Measurements from ENCODE around the gene BFSP2. TPM values are rescaled to one million over a fixed set of nuclear protein-coding genes. Genes with fewer than 3 reads are reported as not detected.

The BFSP2 gene
- total and polyA plus RNA-seq, 2 donors (not counting 3 experiments of a cell fraction or from before 2014, with no cell fraction given), result not detected

- no peak overlapping the region for H3K4me3 ChIP-seq (replicated peaks in 1 of 3; ENCODE audit: insufficient read depth in 1 of 3, low read depth in 1 of 3, low read length in 3 of 3)
- TF ChIP-seq MYC (IDR thresholded peaks at IDR 0.05; ENCODE audit: low read depth, low read length) (no peak), FOS (IDR thresholded peaks at IDR 0.05; ENCODE audit: borderline replicate concordance, insufficient read depth, low read length) (no peak), CTCF (IDR thresholded peaks at IDR 0.05; ENCODE audit: extremely low read depth in 1 of 2, insufficient read depth in 1 of 2, low read depth in 1 of 2, low read length in 2 of 2) (no peak), POLR2A (IDR thresholded peaks at IDR 0.05; ENCODE audit: low read depth, low read length) (no peak), JUN (IDR thresholded peaks at IDR 0.05; ENCODE audit: borderline replicate concordance, insufficient read depth, insufficient read length, low read depth) (no peak), GATA2 (IDR thresholded peaks at IDR 0.05; ENCODE audit: insufficient read depth, insufficient read length, low read depth, low read length) (no peak), POLR2AphosphoS5 (IDR thresholded peaks at IDR 0.05; ENCODE audit: insufficient read depth, low read depth, low read length) (no peak), EZH2 (IDR thresholded peaks at IDR 0.05; ENCODE audit: borderline replicate concordance, low read depth, low read length, severe bottlenecking) (no peak)
- TF ChIP-seq, protein P1, sequence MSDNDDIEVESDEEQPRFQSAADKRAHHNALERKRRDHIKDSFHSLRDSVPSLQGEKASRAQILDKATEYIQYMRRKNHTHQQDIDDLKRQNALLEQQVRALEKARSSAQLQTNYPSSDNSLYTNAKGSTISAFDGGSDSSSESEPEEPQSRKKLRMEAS (IDR thresholded peaks at IDR 0.05; ENCODE audit: insufficient read depth, insufficient read length), result no peak
- no TSS peak for BruUV-seq (replicated peaks)
- ChIA-PET POLR2A (no interaction called here), CTCF (interaction anchor here (0.7 to 6.5 kb wide), 5 partner anchors 14 to 86 kb away, joined by 3 to 224 read pairs (median 3); partner anchors contain the start of gene CDV3)
- H3K36me3 ChIP-seq (ENCODE audit: control insufficient read depth in 2 of 2, extremely low read depth in 1 of 2, insufficient read depth in 2 of 2, low read length in 2 of 2), result no peaks in the 10 kb centered on the region
- dilution Hi-C loops (cut with MboI; ENCODE audit: extremely low pct_ligation_motif_present, low sequenced_read_pairs) (no loop called here), intact Hi-C loops (cut with micrococcal nuclease) (no loop called here)
- no peaks in the 10 kb centered on the region for H3K79me2 ChIP-seq (ENCODE audit: control insufficient read depth, insufficient read depth, low read length)
- no peaks in the 10 kb centered on the region for H3K4me1 ChIP-seq (ENCODE audit: control insufficient read depth, extremely low read depth, insufficient read depth, low read length)
- H3K4me2 ChIP-seq (ENCODE audit: insufficient read depth, low read length), result no peak overlapping the region
- no peak overlapping the region for H2AFZ ChIP-seq (ENCODE audit: low read depth, low read length)
- H3K27me3 ChIP-seq (ENCODE audit: control insufficient read depth in 2 of 2, insufficient read depth in 2 of 2, low read length in 2 of 2), result no peaks in the 10 kb centered on the region
- H3K9me3 ChIP-seq (replicated peaks; ENCODE audit: control insufficient read depth, insufficient read depth, low read length), result no peaks in the 10 kb centered on the region
- DNase-seq (ENCODE audit: low read depth, low spot score) (no peak), FAIRE-seq (no peak)
- H3K27ac ChIP-seq (ENCODE audit: insufficient read depth, low read depth, low read length), result no peak overlapping the region
- H3K9me1 ChIP-seq (replicated peaks; ENCODE audit: control insufficient read depth, extremely low read depth, insufficient read depth, low read length), result no peaks in the 10 kb centered on the region
- H4K20me1 ChIP-seq (replicated peaks; ENCODE audit: control insufficient read depth, extremely low read depth, insufficient read depth, low read length), result no peaks in the 10 kb centered on the region
- no peak overlapping the region for H3K9ac ChIP-seq (replicated peaks; ENCODE audit: extremely low read depth, insufficient read depth, low read length)
These were observed 92.4 kb downstream of the BFSP2 start for GRCh38 chr3:133492159-133492741.
